Limb (tissue), 2 donors: ENCODE results near the gene MLX.
"Not testable (repeated sequence)": the region's sequence is repeated elsewhere in the genome, so short reads cannot be mapped to it uniquely, and the experiment has no call there.

ENCODE experiments used
- DNase-seq, 2 donors: peaks; one replicate each; pipeline ENCODE4 v3.0.0-alpha.2; 2016; ENCODE audit errors: extremely low spot score in 2 of 2

The MLX gene

GRCh38 chr17:42555122-42555622, 11.7 kb upstream of the MLX start:
- DNase-seq = no peak

GRCh38 chr17:42555961-42556617, 10.8 kb upstream of the MLX start:
- DNase-seq = not testable (repeated sequence)

DNA sequence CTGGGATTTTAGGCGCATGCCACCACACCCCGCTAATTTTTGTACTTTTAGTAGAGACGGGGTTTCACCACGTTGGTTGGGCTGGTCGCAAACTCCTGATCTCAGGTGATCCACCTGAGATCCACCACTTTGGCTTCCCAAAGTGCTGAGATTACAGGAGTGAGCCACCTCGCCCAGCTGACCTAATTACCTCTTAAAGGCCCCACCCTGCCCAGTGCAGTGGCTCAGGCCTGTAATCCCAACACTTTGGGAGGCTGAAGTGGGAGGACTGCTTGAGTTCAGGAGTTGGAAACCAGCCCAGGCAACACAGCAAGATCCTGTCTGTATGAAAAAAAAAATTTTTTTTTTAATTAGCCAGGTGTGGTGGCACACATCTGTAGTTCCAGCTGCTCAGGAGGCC, 7.8 kb upstream of the MLX start:
- no peak for DNase-seq

DNA sequence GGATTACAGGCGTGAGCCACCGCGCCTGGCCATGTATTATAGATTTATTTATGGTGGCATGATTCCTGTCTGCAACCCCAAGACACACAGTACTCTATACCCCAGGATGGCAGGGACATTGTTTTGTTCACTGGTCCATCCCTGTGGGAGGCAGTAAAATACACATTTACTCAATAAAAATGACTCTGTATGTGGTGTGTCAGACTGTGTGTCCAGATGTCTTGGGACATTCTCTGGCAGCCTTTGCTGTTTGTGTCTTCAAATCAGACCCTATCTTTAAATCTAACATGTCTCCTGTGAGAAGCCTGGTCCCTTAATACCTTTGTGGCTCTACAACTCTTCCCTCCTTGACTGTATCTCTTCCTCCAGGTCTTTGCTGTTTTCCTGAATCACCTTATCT, 6.7 kb upstream of the MLX start:
- no peak for DNase-seq

DNA sequence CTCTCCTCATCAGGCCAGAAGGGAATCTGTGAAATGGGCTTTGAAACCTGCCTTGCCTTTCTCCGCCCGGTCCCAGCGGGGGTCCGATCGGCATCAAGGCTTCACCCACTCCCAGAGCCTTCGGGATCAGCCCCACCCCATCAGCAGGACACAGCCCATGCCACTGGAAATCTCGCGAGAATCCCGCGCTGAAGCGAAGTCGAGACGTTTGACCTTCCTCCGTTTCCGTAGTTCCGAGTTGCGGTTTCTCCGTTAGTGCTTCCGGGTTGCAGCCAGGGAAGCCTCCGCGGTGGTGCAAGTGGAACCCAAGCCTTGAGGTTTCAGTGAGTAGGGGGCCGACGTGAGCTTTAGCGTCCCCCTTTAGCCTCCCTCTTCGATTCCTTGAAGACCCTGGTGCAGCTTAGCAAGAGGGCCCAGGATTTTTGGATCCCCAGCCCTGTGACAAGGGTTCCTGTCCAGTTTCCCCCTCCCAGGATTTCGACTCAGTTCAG, 5.0 kb upstream of the MLX start, which contains the start of gene COASY:
TSS of gene COASY (plus strand) at position 252 of the 491 bp plus-strand sequence. CDS start 475 bp downstream, outside the sequence.
- peak; percentile 92 to 97 for DNase-seq

GRCh38 chr17:42562388-42563142, 4.3 kb upstream of the MLX start:
- no peak for DNase-seq

DNA sequence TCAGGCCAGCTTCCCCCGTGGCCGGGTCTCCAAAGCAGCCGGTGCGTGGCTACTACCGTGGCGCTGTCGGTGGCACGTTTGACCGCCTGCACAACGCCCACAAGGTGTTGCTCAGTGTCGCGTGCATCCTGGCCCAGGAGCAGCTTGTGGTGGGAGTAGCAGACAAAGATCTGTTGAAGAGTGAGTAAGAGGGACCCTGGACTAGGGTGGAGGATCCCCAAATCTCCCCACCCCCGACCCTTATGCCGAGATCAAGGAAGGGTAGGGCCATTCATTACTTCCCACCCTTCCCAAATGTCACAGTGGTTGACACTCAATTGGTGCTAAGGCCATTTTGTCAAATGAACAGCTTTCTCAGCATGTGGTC, 3.8 kb upstream of the MLX start:
- DNase-seq = no peak

- no peak for DNase-seq
Measured at GRCh38 chr17:42563543-42563942, 3.4 kb upstream of the MLX start.

DNA sequence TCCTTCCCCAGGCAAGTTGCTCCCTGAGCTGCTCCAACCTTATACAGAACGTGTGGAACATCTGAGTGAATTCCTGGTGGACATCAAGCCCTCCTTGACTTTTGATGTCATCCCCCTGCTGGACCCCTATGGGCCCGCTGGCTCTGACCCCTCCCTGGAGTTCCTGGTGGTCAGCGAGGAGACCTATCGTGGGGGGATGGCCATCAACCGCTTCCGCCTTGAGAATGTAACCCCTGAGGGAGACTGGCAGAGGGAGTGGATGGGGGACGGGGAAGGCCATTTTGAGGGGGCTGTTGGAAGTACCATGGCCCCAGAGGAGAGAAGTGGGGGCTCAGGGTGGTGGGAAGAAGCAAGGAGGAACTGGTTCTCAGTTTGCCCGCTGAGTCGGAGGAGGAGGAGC, 3.0 kb upstream of the MLX start:
- no peak for DNase-seq

DNA sequence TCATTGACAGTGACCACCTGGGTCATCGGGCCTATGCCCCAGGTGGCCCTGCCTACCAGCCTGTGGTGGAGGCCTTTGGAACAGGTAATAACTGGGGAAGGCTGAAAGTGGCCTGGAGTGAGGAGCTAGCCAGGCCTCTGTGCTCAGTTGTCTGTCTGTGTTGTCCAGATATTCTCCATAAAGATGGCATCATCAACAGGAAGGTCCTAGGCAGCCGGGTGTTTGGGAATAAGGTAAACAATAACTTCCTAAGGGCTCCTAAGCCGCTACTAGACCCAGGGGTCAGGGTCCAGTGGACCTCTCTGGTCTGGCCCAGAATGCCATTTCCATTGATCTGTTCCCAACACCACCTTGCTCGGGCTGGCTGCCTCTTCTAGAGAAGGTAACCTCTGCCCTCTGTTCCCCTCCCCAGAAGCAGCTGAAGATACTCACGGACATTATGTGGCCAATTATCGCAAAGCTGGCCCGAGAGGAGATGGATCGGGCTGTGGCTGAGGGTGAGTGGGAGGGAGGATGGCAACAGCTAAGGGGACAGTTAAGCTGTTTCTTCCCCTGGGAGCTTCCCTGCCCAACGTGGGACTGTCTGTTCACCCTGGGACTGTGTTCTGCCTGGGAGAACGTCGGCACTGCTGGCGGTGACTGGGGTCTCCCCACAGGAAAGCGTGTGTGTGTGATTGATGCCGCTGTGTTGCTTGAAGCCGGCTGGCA, 1.9 kb upstream of the MLX start:
- DNase-seq = no peak

- no peak for DNase-seq
Measured at GRCh38 chr17:42565523-42566214, 1.2 kb upstream of the MLX start.

DNA sequence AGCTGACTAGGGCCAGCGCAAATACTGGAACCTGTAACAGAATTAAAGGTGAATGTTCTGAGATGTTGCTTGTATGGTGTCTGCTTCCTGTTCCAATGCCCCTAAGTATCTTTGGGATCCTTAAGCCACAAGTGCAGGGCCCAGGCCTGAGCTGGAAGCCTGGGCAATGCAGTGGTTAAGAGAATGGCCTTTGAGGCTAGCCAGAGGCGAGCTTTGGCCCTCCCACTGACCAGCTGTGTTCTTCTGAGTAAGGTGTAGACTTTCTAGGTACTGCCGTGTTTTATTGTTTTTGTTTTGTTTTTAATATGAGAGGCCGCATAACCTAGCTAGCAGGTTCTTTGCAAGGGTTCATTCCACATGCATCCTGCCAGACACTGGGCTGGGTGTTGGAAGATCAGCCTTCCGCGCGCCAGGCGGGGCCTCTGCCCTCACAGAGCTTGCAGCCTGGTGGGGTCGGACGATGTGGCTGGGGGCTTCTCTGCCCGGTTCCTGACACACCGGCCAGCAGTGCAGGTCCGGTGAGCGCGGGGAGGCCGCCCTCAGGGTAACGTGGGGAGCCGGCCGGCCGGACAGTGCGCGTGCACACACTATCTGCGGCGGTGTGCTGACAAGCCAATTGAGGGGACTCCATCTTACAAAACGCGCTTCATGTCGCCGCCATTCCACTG, 551 bp upstream of the MLX start:
- no peak for DNase-seq

GRCh38 chr17:42568341-42569111, 1.6 kb downstream of the MLX start:
- no peak for DNase-seq

DNA sequence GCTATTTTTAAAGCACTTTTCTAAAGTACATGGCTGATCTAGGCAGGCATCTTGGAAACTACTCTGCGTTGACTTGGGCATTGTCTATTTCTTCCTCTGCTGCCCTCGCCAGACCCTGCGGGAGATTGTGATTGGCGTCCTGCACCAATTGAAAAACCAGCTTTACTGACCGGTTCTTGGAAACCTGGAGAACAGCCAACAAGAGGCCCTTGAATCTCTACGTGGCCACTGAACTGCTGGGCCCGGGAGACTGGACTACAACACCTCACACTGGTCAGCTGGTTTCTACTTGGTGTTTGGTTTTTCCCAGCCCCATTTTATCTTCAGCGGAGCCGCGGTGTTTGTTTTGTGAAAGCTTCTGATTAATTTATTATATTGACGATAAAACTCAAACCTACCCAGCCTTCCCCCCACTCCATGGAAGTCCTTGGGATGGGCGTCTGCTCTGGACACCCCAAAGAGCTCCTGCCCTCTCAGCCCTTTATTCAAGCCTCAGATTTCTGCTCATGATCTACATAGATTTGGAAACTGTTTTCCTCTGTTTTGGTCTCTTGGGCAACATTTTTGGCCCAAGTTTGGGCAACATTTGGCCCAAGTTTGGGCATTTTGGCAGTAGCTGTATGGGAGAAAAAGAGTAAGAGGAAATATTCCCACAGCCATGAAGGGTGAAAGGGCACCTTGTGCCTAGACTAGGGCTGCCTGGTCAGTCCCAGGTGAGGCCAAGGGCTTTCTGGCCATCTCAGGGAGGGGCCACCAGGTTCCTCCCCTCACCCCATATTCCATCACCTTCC, 4.7 kb downstream of the MLX start:
- no peak for DNase-seq

GRCh38 chr17:42573095-42573494, 6.2 kb downstream of the MLX start:
- DNase-seq = no peak

DNA sequence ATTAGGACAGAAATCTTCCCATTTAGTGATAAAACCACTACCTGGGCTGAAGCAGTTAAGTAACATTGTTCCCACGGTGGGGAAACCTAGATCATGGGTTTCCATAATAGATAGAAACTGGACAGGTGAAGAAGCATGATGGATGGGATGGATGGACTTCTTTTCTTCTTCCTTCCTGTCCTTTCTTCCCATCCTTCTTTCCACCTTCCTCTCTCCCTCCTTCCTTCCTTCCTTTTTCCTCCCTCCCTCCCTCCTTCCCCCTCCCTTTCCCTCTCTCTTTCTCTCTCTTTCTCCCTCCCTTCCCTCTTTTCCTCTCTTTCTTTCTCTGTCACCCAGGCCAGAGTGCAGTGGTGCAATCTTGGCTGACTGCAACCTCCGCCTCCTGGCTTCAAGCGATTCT, 7.6 kb downstream of the MLX start:
- no peak for DNase-seq

DNA sequence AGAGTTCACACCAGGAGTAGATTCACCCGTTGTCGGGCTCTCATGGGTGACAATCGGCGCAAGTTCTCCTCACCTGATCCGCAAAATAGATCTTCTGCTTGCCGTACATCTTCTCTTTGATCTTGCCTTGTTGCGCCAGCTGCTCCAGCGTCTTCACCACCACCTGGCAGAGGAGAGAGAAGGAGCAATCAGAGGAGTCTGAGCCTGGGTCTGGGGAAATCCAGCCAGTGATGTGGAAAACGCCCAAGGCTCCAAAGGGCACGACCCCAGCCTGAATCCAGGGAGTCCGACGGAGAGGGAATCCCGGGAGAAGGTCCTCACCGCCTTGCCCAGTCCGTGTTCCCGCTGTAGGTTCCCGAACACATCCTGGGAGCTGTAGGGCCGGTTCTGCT, 10.2 kb downstream of the MLX start:
- no peak for DNase-seq

GRCh38 chr17:42577532-42578281, 10.8 kb downstream of the MLX start, which contains the start of gene PSMC3IP:
TSS of gene PSMC3IP (minus strand) at chr17:42577729. CDS start at chr17:42577686, 43 bp downstream.
- peak; percentile 94 to 95 for DNase-seq
